ENCODE measurements around the gene NTRK1. TPM values are rescaled to one million over a fixed set of nuclear protein-coding genes. Genes with fewer than 3 reads are reported as not detected.

The NTRK1 gene
- polyA plus RNA-seq, 1 experiment = 0.02 TPM

DNA sequence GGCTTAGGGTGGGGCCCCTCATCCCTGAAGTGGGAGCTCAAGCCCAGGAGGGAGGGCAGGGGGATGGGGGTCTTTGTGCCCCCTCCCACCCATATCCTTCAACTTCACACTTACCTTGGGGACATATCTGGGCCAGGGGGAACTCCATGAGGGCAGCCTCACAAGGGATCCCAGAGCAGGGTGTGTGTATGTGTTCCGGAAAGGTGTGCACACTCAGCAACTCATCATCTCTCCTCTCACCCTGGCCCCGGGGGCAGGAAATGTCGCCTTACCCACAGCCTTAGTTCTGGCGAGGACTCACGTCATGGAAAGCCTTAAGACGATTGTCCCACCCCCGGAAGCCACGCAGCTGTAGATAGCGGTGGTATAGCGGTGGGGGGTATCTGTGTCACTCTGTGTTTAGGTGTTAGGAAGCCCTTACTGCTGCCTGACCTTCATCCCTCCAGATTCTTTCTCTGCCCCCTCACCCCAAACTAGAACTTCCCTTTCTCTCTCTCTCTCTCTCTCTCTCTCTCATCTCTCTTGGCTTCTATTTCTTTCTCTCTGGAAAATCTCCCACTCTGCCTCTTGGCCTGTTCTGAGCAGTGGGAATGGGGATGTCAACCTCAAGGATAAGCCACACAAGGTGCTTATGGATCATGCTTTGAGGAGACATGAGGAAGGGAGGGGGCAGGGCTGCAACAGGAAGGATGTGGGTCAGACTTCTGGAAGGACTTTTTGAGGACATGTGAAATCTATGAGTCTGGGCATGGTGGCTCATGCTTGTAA, 43.9 kb upstream of the NTRK1 start, which contains the start of gene SH2D2A:
TSS of gene SH2D2A (minus strand) at position 288 of the 768 bp plus-strand sequence. CDS start at position 148, 140 bp downstream.
- Histone ChIP-seq H3K27me3 (ENCODE audit: control insufficient read depth, insufficient read depth, low read length) (peaks cover 3% of the 10 kb centered on the region; the same call in 1 of the 2 replicates), H3K4me3 (ENCODE audit: low read depth, low read length) (no peak within 1 kb of the TSS), H3K36me3 (ENCODE audit: control insufficient read depth, insufficient read depth, low read length) (no peaks in the 10 kb centered on the region)
- TF ChIP-seq, protein P1, sequence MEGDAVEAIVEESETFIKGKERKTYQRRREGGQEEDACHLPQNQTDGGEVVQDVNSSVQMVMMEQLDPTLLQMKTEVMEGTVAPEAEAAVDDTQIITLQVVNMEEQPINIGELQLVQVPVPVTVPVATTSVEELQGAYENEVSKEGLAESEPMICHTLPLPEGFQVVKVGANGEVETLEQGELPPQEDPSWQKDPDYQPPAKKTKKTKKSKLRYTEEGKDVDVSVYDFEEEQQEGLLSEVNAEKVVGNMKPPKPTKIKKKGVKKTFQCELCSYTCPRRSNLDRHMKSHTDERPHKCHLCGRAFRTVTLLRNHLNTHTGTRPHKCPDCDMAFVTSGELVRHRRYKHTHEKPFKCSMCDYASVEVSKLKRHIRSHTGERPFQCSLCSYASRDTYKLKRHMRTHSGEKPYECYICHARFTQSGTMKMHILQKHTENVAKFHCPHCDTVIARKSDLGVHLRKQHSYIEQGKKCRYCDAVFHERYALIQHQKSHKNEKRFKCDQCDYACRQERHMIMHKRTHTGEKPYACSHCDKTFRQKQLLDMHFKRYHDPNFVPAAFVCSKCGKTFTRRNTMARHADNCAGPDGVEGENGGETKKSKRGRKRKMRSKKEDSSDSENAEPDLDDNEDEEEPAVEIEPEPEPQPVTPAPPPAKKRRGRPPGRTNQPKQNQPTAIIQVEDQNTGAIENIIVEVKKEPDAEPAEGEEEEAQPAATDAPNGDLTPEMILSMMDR (IDR thresholded peaks at IDR 0.05; ENCODE audit: insufficient read depth, low read depth, low read length) = no peak
- ChIA-PET CTCF (interaction anchor here (0.6 to 2.6 kb wide), 5 partner anchors 8 to 22 kb away, joined by 3 to 8 read pairs (median 3); no protein-coding TSS in a partner anchor), POLR2A (no interaction called here)
- no peak for DNase-seq (ENCODE audit: low read depth)

- TF ChIP-seq, protein P1 (IDR thresholded peaks at IDR 0.05; ENCODE audit: insufficient read depth, low read depth, low read length) = no peak
- peaks cover 5% of the 10 kb centered on the region for H3K27me3 ChIP-seq (ENCODE audit: control insufficient read depth, insufficient read depth, low read length)
- ChIA-PET POLR2A (no interaction called here), CTCF (interaction anchor here (0.7 to 10.8 kb wide), 14 partner anchors 8 to 132 kb away, joined by 3 to 101 read pairs (median 4); partner anchors contain the start of gene NTRK1)
- no peaks in the 10 kb centered on the region for H3K36me3 ChIP-seq (ENCODE audit: control insufficient read depth, insufficient read depth, low read length)
- DNase-seq (ENCODE audit: low read depth) = no peak
- H3K4me3 ChIP-seq (ENCODE audit: low read depth, low read length) = no peak overlapping the region
These were observed 38.9 kb upstream of the NTRK1 start for GRCh38 chr1:156821801-156822200.

- TF ChIP-seq, protein P1 (IDR thresholded peaks at IDR 0.05; ENCODE audit: insufficient read depth, low read depth, low read length) = no peak
- no peaks in the 10 kb centered on the region for H3K36me3 ChIP-seq (ENCODE audit: control insufficient read depth, insufficient read depth, low read length)
- DNase-seq (ENCODE audit: low read depth) = no peak
- H3K4me3 ChIP-seq (ENCODE audit: low read depth, low read length) = no peak overlapping the region
- peaks cover 5% of the 10 kb centered on the region for H3K27me3 ChIP-seq (ENCODE audit: control insufficient read depth, insufficient read depth, low read length)
- ChIA-PET POLR2A (no interaction called here), CTCF (interaction anchor here (1.0 to 10.8 kb wide), 11 partner anchors 8 to 105 kb away, joined by 3 to 101 read pairs (median 4); partner anchors contain the start of genes NTRK1 and PEAR1)
These were observed 38.0 kb upstream of the NTRK1 start for GRCh38 chr1:156822680-156823079.

DNA sequence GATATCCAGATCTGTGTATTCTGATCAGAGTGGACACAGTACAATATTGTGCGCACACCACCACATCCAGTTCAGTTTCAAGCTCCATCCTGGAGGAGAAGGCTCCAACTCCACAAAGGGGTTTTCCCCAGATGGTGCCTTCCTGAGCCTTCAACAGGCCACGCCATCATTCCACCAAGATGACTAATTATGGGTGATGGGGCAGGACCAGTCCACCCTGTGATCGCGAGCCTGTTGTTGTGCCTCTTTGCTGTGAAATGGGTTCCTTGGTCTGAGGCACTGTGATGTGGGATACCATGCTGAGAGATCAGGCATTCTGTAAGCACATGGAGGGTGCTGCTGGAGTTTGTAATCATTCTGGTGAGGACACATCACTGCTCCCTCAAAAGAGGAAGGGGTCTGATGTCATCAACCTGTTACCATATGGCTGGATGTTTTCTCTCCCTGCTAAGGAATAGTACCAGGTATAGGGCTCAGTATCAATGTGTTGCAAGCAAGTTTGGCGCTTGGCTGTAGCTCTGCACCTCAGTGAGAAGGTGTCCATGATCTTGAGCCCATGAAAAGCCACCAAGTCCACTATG, 37.4 kb upstream of the NTRK1 start:
- H3K36me3 ChIP-seq (ENCODE audit: control insufficient read depth, insufficient read depth, low read length) = no peaks in the 10 kb centered on the region
- POLR2A ChIA-PET = no interaction called here
- TF ChIP-seq, protein P1 (IDR thresholded peaks at IDR 0.05; ENCODE audit: insufficient read depth, low read depth, low read length) = no peak
- CTCF ChIA-PET = interaction anchor here (1.0 to 10.8 kb wide), 5 partner anchors 10 to 105 kb away, joined by 3 to 101 read pairs (median 4); partner anchors contain the start of gene PEAR1
- H3K4me3 ChIP-seq (ENCODE audit: low read depth, low read length) = no peak overlapping the region
- no peak for DNase-seq (ENCODE audit: low read depth)
- H3K27me3 ChIP-seq (ENCODE audit: control insufficient read depth, insufficient read depth, low read length) = peaks cover 6% of the 10 kb centered on the region

DNA sequence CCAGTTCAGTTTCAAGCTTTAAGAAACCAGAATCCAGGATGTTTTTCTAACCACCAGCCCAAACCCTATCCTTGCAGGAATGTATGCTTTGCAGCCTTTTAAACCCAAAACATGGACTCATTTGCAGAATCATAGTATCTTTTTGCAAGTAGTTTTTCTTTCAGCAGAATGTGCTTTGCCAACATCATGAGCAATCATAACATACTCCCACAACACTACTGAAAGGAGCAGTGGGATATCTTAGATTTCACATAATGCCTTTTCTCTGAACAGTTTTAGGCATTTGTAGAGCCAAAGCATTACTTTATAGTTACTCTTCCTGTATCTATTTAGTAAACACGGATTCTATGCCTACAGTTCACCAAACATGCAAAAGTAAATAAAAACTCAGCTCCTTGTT, 34.0 kb upstream of the NTRK1 start:
- no peak overlapping the region for H3K4me3 ChIP-seq (ENCODE audit: low read depth, low read length)
- CTCF ChIA-PET = interaction anchor here (0.9 to 10.8 kb wide), 7 partner anchors 11 to 63 kb away, joined by 3 to 101 read pairs (median 6); partner anchors contain the start of gene INSRR
- DNase-seq (ENCODE audit: low read depth) = no peak

More for the DNA sequence above, 34.0 kb upstream of the NTRK1 start:
- POLR2A ChIA-PET = no interaction called here
- TF ChIP-seq, protein P1 (IDR thresholded peaks at IDR 0.05; ENCODE audit: insufficient read depth, low read depth, low read length) = no peak
- Histone ChIP-seq H3K27me3 (ENCODE audit: control insufficient read depth, insufficient read depth, low read length) (peaks cover 16% of the 10 kb centered on the region), H3K36me3 (ENCODE audit: control insufficient read depth, insufficient read depth, low read length) (no peaks in the 10 kb centered on the region)
